OCI-LY1 (cell line): ENCODE measurements around the gene GSG1L.

Experiments
- EZH2 ChIP-seq: fragments of 200-600 bp; sonication (generic), shearing (Covaris generic); IDR thresholded peaks from 2 replicates; pipeline ENCODE4 v1.8.0; 2017; ENCODE audit warnings: borderline replicate concordance, mixed run types, mild to moderate bottlenecking, antibody characterized with exemption, low read length, moderate library complexity, mixed read lengths
- TF ChIP-seq, protein P1 (sequence below): fragments of 200-600 bp; sonication (generic), shearing (Covaris generic); IDR thresholded peaks from 2 replicates; pipeline ENCODE4 v1.5.1; 2017; ENCODE audit warnings: mild to moderate bottlenecking, antibody characterized with exemption, low read length, moderate library complexity, mixed read lengths

DNA sequence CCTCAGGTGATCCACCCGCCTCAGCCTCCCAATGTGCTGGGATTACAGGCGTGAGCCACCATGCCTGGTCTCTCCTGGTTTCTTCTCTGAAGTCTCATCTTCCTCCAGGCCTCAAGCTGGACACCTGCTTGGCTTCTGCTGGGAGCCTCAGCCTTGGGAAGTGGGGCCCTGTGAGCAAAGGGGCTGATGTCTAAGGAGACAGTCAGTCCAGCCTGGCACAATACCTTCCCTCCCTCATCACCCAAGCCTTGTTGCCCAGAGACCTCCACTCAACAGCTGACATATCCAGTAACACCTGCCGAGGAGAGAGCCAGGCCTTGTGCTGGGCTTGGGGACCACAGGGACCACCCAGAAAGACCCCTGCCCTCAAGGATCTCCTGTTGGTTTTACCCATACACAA, 251.6 kb downstream of the GSG1L start:
- TF ChIP-seq, protein P1, sequence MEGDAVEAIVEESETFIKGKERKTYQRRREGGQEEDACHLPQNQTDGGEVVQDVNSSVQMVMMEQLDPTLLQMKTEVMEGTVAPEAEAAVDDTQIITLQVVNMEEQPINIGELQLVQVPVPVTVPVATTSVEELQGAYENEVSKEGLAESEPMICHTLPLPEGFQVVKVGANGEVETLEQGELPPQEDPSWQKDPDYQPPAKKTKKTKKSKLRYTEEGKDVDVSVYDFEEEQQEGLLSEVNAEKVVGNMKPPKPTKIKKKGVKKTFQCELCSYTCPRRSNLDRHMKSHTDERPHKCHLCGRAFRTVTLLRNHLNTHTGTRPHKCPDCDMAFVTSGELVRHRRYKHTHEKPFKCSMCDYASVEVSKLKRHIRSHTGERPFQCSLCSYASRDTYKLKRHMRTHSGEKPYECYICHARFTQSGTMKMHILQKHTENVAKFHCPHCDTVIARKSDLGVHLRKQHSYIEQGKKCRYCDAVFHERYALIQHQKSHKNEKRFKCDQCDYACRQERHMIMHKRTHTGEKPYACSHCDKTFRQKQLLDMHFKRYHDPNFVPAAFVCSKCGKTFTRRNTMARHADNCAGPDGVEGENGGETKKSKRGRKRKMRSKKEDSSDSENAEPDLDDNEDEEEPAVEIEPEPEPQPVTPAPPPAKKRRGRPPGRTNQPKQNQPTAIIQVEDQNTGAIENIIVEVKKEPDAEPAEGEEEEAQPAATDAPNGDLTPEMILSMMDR = no peak
- TF ChIP-seq EZH2 = no peak
